Parietal lobe (tissue), 2 donors: ENCODE results near the gene HEBP2. TPM values are rescaled to one million over a fixed set of nuclear protein-coding genes. Genes with fewer than 3 reads are reported as not detected.
A peak's percentile ranks its signal among the peaks of the same experiment; 100 is the strongest.

Source experiments
- small RNA-seq: library from RNA; depleted of rRNA; stranded (forward); fragments of <200 nt; gene quantifications from one replicate; pipeline ENCODE3, GENCODE V24; 2014; ENCODE audit warnings: low replicate concordance
- total RNA-seq: library from RNA; depleted of rRNA; stranded (reverse); fragments of >200 nt; gene quantifications from one replicate; pipeline ENCODE4 v1.2.3, GENCODE V29; 2014

Gene HEBP2
- 7.8 TPM for total RNA-seq

GRCh38 chr6:138403801-138404665, at the start of gene HEBP2:
Gene HEBP2, plus strand, starts transcription at chr6:138404223. Its CDS starts 273 bp downstream, at chr6:138404496.

GRCh38 chr6:138377844-138378243, 26.2 kb upstream of the HEBP2 start, which contains the start of gene SMIM28:
Gene SMIM28, plus strand, starts transcription at chr6:138377905. Its CDS starts 168 bp downstream, at chr6:138378073.

Small RNA genes lying within 50 kb of the gene (small RNA-seq; reads per million reads assigned to genes)
- gene AL031003.1, result not detected
- not detected for gene AL391669.1
- gene MIR3145, result 0.52 reads per million, percentile 46 among the genes with 10 or more reads in this experiment

Other genes with a start within 250 kb of the HEBP2 start
- 84.8 TPM for gene ARFGEF3, start 242.3 kb upstream of the HEBP2 start, total RNA-seq
- not detected for gene PBOV1, start 185.7 kb upstream of the HEBP2 start, total RNA-seq
- not detected for gene SMIM28, start 26.3 kb upstream of the HEBP2 start, total RNA-seq
- 117 TPM for gene NHSL1, start 95.3 kb downstream of the HEBP2 start, total RNA-seq